ENCODE data around the gene FAM149B1. TPM values are rescaled to one million over a fixed set of nuclear protein-coding genes. Genes with fewer than 3 reads are reported as not detected.

Gene FAM149B1
- total RNA-seq, 1 donor from 2014 or later = 31.9 TPM

GRCh38 chr10:73244866-73245477 lies 77.1 kb downstream of the FAM149B1 start:
- Mint-ChIP-seq H3K4me3 (peak overlapping the region; percentile 41), H3K27ac (peak overlapping the region; percentile 75), H3K36me3 (peaks cover 22% of the 10 kb centered on the region), H3K4me1 (peaks cover 36% of the 10 kb centered on the region), H3K9me3 (no peaks in the 10 kb centered on the region), H3K27me3 (ENCODE audit: low read depth) (no peaks in the 10 kb centered on the region)
- no peak for TF ChIP-seq CTCF (IDR thresholded peaks at IDR 0.05; ENCODE audit: unreplicated experiment)
- DNase-seq (ENCODE audit: low spot score in 2 of 2, unreplicated experiment in 2 of 2) = no peak

- no peak for TF ChIP-seq CTCF (IDR thresholded peaks at IDR 0.05; ENCODE audit: unreplicated experiment)
- DNase-seq (ENCODE audit: low spot score in 2 of 2, unreplicated experiment in 2 of 2) = no peak
- no peaks in the 10 kb centered on the region for H3K9me3 Mint-ChIP-seq
- peak overlapping the region; percentile 99 for H3K27ac Mint-ChIP-seq
- H3K4me1 Mint-ChIP-seq = peaks cover 46% of the 10 kb centered on the region
- H3K36me3 Mint-ChIP-seq = peaks cover 20% of the 10 kb centered on the region
- peak overlapping the region; percentile 98 for H3K4me3 Mint-ChIP-seq
- H3K27me3 Mint-ChIP-seq (ENCODE audit: low read depth) = no peaks in the 10 kb centered on the region
Observed at GRCh38 chr10:73246322-73246645, 78.4 kb downstream of the FAM149B1 start.

GRCh38 chr10:73246646-73247508 lies 79.0 kb downstream of the FAM149B1 start, which contains the start of gene DNAJC9:
Gene DNAJC9, minus strand, starts transcription at chr10:73247255. Its CDS starts 66 bp downstream, at chr10:73247189.
- Mint-ChIP-seq H3K27ac (peak within 1 kb of the TSS; percentile 99), H3K4me3 (peak within 1 kb of the TSS; percentile 98)
- no peak for TF ChIP-seq CTCF (IDR thresholded peaks at IDR 0.05; ENCODE audit: unreplicated experiment)

GRCh38 chr10:73247509-73248258 lies 79.8 kb downstream of the FAM149B1 start:
- DNase-seq (ENCODE audit: low spot score in 2 of 2, unreplicated experiment in 2 of 2) = no peak
- peak overlapping the region; percentile 98 for H3K4me3 Mint-ChIP-seq
- no peaks in the 10 kb centered on the region for H3K9me3 Mint-ChIP-seq
- peaks cover 14% of the 10 kb centered on the region for H3K36me3 Mint-ChIP-seq
- H3K27ac Mint-ChIP-seq = peak overlapping the region; percentile 99
- H3K4me1 Mint-ChIP-seq = peaks cover 55% of the 10 kb centered on the region
- TF ChIP-seq CTCF (IDR thresholded peaks at IDR 0.05; ENCODE audit: unreplicated experiment) = no peak
- H3K27me3 Mint-ChIP-seq (ENCODE audit: low read depth) = no peaks in the 10 kb centered on the region

More at GRCh38 chr10:73246646-73247508, 79.0 kb downstream of the FAM149B1 start, which contains the start of gene DNAJC9:
- Mint-ChIP-seq H3K9me3 (no peaks in the 10 kb centered on the region), H3K27me3 (ENCODE audit: low read depth) (no peaks in the 10 kb centered on the region), H3K4me1 (peaks cover 51% of the 10 kb centered on the region), H3K36me3 (peaks cover 18% of the 10 kb centered on the region)
- peak; percentile 92 to 97 for DNase-seq (ENCODE audit: low spot score in 2 of 2, unreplicated experiment in 2 of 2)

GRCh38 chr10:73248259-73248724 lies 80.4 kb downstream of the FAM149B1 start:
- Mint-ChIP-seq H3K36me3 (peaks cover 9% of the 10 kb centered on the region), H3K9me3 (no peaks in the 10 kb centered on the region), H3K27me3 (ENCODE audit: low read depth) (no peaks in the 10 kb centered on the region), H3K4me1 (peaks cover 62% of the 10 kb centered on the region), H3K4me3 (peak overlapping the region; percentile 98), H3K27ac (peak overlapping the region; percentile 99)
- no peak for DNase-seq (ENCODE audit: low spot score in 2 of 2, unreplicated experiment in 2 of 2)
- TF ChIP-seq CTCF (IDR thresholded peaks at IDR 0.05; ENCODE audit: unreplicated experiment) = no peak
